BE2C (cell line): ENCODE results near the gene PDIA5.

Experiments used
- DNase-seq: peaks from one replicate; pipeline ENCODE4 v3.0.0-alpha.2; 2020
- H3K27me3 ChIP-seq: fragments of 250-450 bp; sonication (Bioruptor Pico); 2 replicates; pipeline ENCODE4 v1.5.1; 2020; ENCODE audit warnings: mild to moderate bottlenecking
- H3K36me3 ChIP-seq: fragments of 250-450 bp; sonication (Bioruptor Pico); 2 replicates; pipeline ENCODE4 v1.5.1; 2020; ENCODE audit warnings: mild to moderate bottlenecking
- H3K4me1 ChIP-seq: fragments of 250-450 bp; sonication (Bioruptor Pico); 2 replicates; pipeline ENCODE4 v1.5.1; 2020
- H3K4me3 ChIP-seq: 2 replicates; pipeline ENCODE4 v1.5.1; 2011; ENCODE audit warnings: low read depth, low read length
- H3K9me3 ChIP-seq: fragments of 250-450 bp; sonication (Bioruptor Pico); 2 replicates; pipeline ENCODE4 v1.5.1; 2020
- CTCF ChIP-seq: IDR thresholded peaks from 2 replicates; pipeline ENCODE4 v1.5.1; 2012; ENCODE audit warnings: mild to moderate bottlenecking, low read depth, low read length

Gene PDIA5

GRCh38 chr3:123021996-123022510 is 44.8 kb upstream of the PDIA5 start:
- no peak overlapping the region for H3K4me3 ChIP-seq
- no peak for DNase-seq
- H3K9me3 ChIP-seq, result no peaks in the 10 kb centered on the region
- TF ChIP-seq CTCF, result no peak
- no peaks in the 10 kb centered on the region for H3K36me3 ChIP-seq
- H3K27me3 ChIP-seq, result peaks cover 17% of the 10 kb centered on the region
- H3K4me1 ChIP-seq, result no peaks in the 10 kb centered on the region

- Histone ChIP-seq H3K4me3 (no peak overlapping the region), H3K4me1 (peaks cover 6% of the 10 kb centered on the region; the same call in 1 of the 2 replicates), H3K36me3 (no peaks in the 10 kb centered on the region), H3K9me3 (no peaks in the 10 kb centered on the region), H3K27me3 (peaks cover 31% of the 10 kb centered on the region)
- DNase-seq, result no peak
- TF ChIP-seq CTCF, result no peak
Measured at GRCh38 chr3:123024056-123024455, 42.8 kb upstream of the PDIA5 start.

GRCh38 chr3:123025642-123026521 is 40.9 kb upstream of the PDIA5 start:
- no peak for TF ChIP-seq CTCF
- Histone ChIP-seq H3K27me3 (peaks cover 31% of the 10 kb centered on the region), H3K4me3 (peak overlapping the region; percentile 57; the same call in 1 of the 2 replicates)

GRCh38 chr3:123026565-123027291 is 40.1 kb upstream of the PDIA5 start:
- Histone ChIP-seq H3K9me3 (no peaks in the 10 kb centered on the region), H3K4me1 (peaks cover 24% of the 10 kb centered on the region), H3K4me3 (peak overlapping the region; percentile 57), H3K27me3 (peaks cover 31% of the 10 kb centered on the region), H3K36me3 (no peaks in the 10 kb centered on the region)
- no peak for TF ChIP-seq CTCF
- peak; percentile 28 for DNase-seq

More at GRCh38 chr3:123025642-123026521, 40.9 kb upstream of the PDIA5 start:
- DNase-seq, result no peak
- Histone ChIP-seq H3K4me1 (peaks cover 15% of the 10 kb centered on the region), H3K36me3 (no peaks in the 10 kb centered on the region), H3K9me3 (no peaks in the 10 kb centered on the region)

GRCh38 chr3:123027292-123028232 is 39.3 kb upstream of the PDIA5 start, which contains the start of gene SEMA5B:
Gene SEMA5B, minus strand, starts transcription at chr3:123027763. Its CDS starts 66,500 bp downstream, at chr3:122961263.
- peaks cover 26% of the 10 kb centered on the region for H3K4me1 ChIP-seq
- peaks cover 31% of the 10 kb centered on the region for H3K27me3 ChIP-seq
- peak within 1 kb of the TSS; percentile 57 for H3K4me3 ChIP-seq
- peak; percentile 62 for DNase-seq
- TF ChIP-seq CTCF, result peak; percentile 34
- no peaks in the 10 kb centered on the region for H3K36me3 ChIP-seq
- H3K9me3 ChIP-seq, result no peaks in the 10 kb centered on the region
